Urinary bladder (tissue), 4 donors: ENCODE results near the gene CYTIP. TPM values are rescaled to one million over a fixed set of nuclear protein-coding genes. Genes with fewer than 3 reads are reported as not detected.

Experiments used
- DNase-seq: peaks from one replicate; pipeline ENCODE4 v3.0.0-alpha.2; 2015; ENCODE audit errors: extremely low spot score
- H3K27ac ChIP-seq: one replicate; pipeline ENCODE4 v1.5.1; 2013; ENCODE audit warnings: low read depth, mild to moderate bottlenecking, moderate library complexity
- H3K36me3 ChIP-seq: one replicate; pipeline ENCODE4 v1.6.1; 2013; ENCODE audit warnings: mild to moderate bottlenecking, moderate library complexity; ENCODE audit not compliant: insufficient read depth
- H3K4me1 ChIP-seq: one replicate; pipeline ENCODE4 v1.6.1; 2013; ENCODE audit warnings: mild to moderate bottlenecking, moderate library complexity; ENCODE audit not compliant: insufficient read depth
- H3K4me3 ChIP-seq: one replicate; pipeline ENCODE4 v1.5.1; 2013; ENCODE audit warnings: low read depth, low read length
- WGBS: extraction: QIAGEN DNeasy Blood & Tissue Kit; methylation state at CpG from one replicate; pipeline ENCODE4 v1.1.7; 2013; 5-methylcytosine and 5-hydroxymethylcytosine counted together
- polyA plus RNA-seq: library from polyadenylated mRNA; stranded (reverse); fragments of 200-250 nt; gene quantifications from one replicate; pipeline ENCODE4 v1.2.3, GENCODE V29; 2013
- total RNA-seq: library from RNA; depleted of rRNA; stranded (reverse); fragments of >200 nt; gene quantifications from one replicate; pipeline ENCODE4 v1.2.3, GENCODE V29; 2014
- donor health status: healthy with polysubstance abuse.
- donor health status: healthy.

Gene CYTIP
- total RNA-seq (3.4 TPM), polyA plus RNA-seq (3.5 TPM)

DNA sequence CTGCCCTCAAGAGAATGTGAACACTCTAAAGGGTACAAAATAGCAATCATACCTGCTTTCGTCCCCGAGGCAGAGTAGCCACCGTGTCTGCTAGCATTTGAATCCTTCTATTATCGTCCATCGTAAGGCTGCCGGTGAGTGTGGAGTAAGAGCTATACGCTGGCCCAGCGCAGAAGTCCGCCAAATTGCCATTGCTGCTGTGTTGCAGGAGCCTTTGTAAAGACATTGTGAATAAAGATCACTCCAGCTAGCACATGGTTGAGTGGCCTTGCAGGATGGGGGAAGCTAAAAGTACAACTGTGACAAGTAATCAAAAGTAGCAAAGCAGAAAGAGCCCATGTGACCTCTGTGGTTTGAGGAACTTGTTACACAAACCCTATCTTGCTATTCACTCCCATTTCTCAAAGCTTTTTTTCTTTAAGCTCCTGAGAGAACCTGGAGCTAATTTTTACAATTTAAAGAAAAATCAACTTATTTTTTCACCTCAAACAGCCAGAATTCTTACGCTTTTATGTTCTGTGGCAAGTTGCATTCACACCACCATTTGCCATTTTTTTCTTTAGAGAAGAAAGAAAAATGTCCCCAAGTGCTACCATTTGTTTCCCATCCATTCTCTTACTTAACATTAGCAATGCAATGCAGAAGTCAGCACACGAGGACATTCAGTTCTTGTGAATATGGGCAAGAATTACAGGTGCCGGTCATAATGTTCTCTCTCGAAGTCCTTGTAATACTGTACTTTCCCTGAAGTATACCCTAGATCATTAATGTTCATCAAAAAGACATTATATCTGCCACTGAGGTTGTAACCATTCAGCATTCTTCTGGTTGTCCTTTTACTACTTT, at the start of gene CYTIP:
CYTIP (minus strand) TSS at position 295 of the 846 bp plus-strand sequence; CDS start at position 226, 69 bp downstream.
- DNase-seq: no peak
- no peak within 1 kb of the TSS for H3K27ac ChIP-seq
- WGBS: 86% methylated on average over 13 of the region's 13 CpGs
- no peaks in the 10 kb centered on the region for H3K4me1 ChIP-seq
- H3K4me3 ChIP-seq: peak within 1 kb of the TSS; percentile 28
- no peaks in the 10 kb centered on the region for H3K36me3 ChIP-seq

- WGBS: 14% methylated on average over 5 of the region's 5 CpGs
- peak; percentile 6 for DNase-seq
- Histone ChIP-seq H3K4me1 (no peaks in the 10 kb centered on the region), H3K36me3 (no peaks in the 10 kb centered on the region), H3K27ac (no peak overlapping the region), H3K4me3 (no peak overlapping the region)
These were observed 48.4 kb upstream of the CYTIP start for GRCh38 chr2:157492189-157492773.

DNA sequence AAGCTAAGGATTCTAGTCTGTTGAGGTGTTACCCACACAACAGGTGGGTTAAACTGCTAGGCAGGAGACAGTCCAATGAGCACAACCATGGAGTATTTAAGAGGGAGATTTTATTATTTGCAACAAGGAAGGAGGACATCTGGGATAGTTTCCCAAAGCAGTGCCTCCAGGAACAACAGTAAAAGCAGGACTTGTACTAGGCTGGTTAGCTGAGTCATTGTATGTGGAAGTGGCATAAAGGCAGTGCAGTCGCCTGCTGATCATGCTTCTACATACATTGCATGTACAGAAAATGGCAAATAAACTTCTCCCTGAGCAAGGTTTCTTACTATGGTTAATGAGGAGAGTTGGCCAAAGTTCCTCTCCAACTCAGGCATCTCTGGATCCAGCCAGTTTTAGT, 46.1 kb upstream of the CYTIP start:
- DNase-seq: no peak
- Histone ChIP-seq H3K4me1 (no peaks in the 10 kb centered on the region), H3K36me3 (no peaks in the 10 kb centered on the region), H3K27ac (no peak overlapping the region), H3K4me3 (no peak overlapping the region)
- WGBS: 53% methylated on average over 1 of the region's 1 CpG

DNA sequence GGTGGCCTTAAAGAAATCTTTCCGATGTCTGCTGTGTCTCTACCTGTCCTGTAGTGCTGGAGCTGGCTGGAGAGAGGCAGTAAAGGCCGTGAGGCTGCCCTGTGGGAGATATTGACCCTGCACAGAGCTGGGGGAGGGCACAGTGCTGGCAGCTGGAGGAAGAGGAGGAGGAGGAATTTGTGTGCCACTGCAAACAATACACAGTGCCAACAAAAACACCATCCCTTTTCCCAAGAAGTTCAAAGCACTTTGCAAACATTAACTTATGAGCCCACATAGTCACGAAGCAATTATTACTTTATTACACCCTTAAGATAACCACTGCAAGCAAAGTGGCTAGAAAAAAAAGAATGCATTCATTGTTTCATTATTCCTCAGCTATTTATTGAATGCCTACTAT, 45.0 kb upstream of the CYTIP start:
- Histone ChIP-seq H3K36me3 (no peaks in the 10 kb centered on the region), H3K4me3 (no peak overlapping the region), H3K4me1 (no peaks in the 10 kb centered on the region), H3K27ac (no peak overlapping the region)
- no peak for DNase-seq
- 61% methylated on average over 3 of the region's 3 CpGs for WGBS

DNA sequence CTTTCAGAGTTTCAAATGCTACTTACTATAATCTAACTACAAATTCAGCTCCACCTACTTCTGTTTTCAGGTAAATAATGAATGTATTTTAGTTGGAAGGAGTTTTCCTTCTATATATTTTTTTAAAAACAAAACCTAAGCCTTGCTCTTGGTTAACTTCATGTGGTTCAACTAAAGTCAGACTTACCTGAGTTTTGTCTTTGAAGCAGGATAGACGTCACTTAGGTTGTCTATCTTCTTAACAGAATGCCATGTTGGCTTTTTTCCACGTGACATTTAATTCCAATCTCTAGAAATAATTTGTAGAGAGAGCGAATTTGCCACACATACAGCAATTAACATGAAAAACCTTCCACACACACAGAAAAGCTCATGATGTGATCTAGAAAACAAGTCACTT, 43.9 kb upstream of the CYTIP start:
- H3K27ac ChIP-seq: no peak overlapping the region
- H3K4me3 ChIP-seq: no peak overlapping the region
- H3K36me3 ChIP-seq: no peaks in the 10 kb centered on the region
- DNase-seq: no peak
- 71% methylated on average over 3 of the region's 3 CpGs for WGBS
- no peaks in the 10 kb centered on the region for H3K4me1 ChIP-seq

GRCh38 chr2:157487271-157487610, 43.4 kb upstream of the CYTIP start:
- 79% methylated on average over 1 of the region's 1 CpG for WGBS
- Histone ChIP-seq H3K36me3 (no peaks in the 10 kb centered on the region), H3K27ac (no peak overlapping the region), H3K4me3 (no peak overlapping the region), H3K4me1 (no peaks in the 10 kb centered on the region)
- no peak for DNase-seq

DNA sequence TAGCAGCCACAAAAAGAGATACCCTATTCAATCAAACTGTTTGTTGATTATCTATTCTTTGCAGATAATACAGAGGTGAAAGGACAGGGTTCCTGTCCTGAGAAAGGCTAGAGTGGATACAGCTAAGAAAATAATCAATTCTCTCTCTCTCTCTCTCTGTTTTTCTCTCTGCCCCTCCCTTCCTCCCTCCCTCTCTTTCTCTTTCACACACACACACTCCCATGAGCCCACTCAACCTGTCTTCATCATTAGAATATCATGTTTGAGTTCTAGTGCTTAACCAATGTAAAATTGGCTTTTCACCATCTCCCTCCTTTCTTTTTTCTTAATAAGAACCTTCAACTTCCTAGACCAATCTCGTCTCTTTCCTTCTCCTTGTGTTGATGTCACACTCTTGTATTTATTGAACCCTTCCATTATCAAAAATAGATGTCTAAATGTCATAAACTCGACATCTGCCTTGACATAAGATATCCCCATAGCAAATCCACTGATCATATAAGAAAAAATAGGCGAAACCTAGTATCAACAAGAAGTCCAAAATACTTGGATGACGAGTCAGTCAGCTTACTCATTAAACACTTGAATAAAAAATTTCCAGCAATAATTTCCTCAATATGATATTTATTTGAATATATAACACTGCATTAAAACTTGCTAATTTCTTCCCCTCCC, 42.8 kb upstream of the CYTIP start:
- Histone ChIP-seq H3K4me3 (no peak overlapping the region), H3K27ac (no peak overlapping the region), H3K4me1 (no peaks in the 10 kb centered on the region), H3K36me3 (no peaks in the 10 kb centered on the region)
- WGBS: 77% methylated on average over 4 of the region's 4 CpGs
- no peak for DNase-seq

- no peak for DNase-seq
- Histone ChIP-seq H3K4me3 (no peak overlapping the region), H3K36me3 (no peaks in the 10 kb centered on the region), H3K4me1 (no peaks in the 10 kb centered on the region), H3K27ac (no peak overlapping the region)
- 84% methylated on average over 3 of the region's 3 CpGs for WGBS
These were observed 36.5 kb upstream of the CYTIP start for GRCh38 chr2:157480182-157480961.

- DNase-seq: no peak
- Histone ChIP-seq H3K27ac (no peak overlapping the region), H3K4me3 (no peak overlapping the region), H3K4me1 (no peaks in the 10 kb centered on the region), H3K36me3 (no peaks in the 10 kb centered on the region)
- 88% methylated on average over 7 of the region's 7 CpGs for WGBS
These were observed 35.5 kb upstream of the CYTIP start for GRCh38 chr2:157479081-157480027.

DNA sequence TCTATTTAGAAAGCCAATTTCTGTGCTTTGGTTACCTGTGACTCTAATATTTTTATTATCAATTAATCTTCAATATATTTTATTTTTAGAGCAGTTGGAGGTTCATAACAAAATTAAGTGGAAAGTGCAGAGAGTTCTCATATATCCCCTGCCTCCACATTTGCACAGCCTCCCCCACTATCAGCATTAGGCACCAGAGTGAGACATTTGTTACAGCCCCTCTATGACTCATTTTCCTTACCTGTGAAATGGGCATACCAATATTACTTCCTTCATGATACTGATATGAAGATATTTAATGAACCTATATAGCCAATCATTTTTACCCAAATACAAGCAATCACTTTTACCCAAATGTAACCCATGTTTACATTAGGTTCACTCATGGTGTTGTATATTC, 34.0 kb upstream of the CYTIP start:
- no peak for DNase-seq
- Histone ChIP-seq H3K36me3 (no peaks in the 10 kb centered on the region), H3K27ac (no peak overlapping the region), H3K4me1 (no peaks in the 10 kb centered on the region), H3K4me3 (no peak overlapping the region)

GRCh38 chr2:157476953-157477709, 33.2 kb upstream of the CYTIP start:
- Histone ChIP-seq H3K4me3 (no peak overlapping the region), H3K36me3 (no peaks in the 10 kb centered on the region), H3K27ac (no peak overlapping the region), H3K4me1 (no peaks in the 10 kb centered on the region)
- DNase-seq: no peak

DNA sequence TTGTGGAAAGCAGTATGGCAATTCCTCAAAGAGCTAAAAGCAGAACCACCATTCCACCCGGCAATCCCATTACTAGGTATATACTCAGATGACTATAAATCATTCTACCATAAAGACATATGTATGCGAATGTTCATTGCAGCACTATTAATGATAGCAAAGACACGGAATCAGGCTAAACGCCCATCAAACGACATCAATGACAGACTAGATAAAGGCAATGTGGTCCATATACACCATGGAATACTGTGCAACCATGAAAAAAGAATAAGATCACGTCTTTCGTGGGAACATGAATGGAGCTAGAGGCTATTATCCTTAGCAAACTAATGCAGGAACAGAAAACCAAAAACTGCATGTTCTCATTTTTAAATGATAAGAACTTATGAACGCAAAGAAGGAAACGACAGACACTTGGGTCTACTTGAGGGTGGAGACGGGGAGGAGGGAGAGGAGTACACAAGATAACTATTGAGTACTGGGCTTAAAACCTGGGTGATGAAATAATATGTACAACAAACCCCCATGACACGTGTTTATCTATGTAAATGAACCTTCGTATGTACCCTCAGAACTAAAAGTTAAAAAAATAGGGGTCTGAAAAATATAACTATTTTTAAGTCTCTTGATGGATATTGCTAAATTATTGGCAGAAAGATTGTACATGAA, 32.0 kb upstream of the CYTIP start:
- Histone ChIP-seq H3K36me3 (no peaks in the 10 kb centered on the region), H3K4me3 (no peak overlapping the region), H3K27ac (no peak overlapping the region), H3K4me1 (no peaks in the 10 kb centered on the region)
- DNase-seq: no peak
- WGBS: 86% methylated on average over 12 of the region's 12 CpGs
